ENCODE results near the gene NECTIN2. TPM values are rescaled to one million over a fixed set of nuclear protein-coding genes. Genes with fewer than 3 reads are reported as not detected.

The NECTIN2 gene
- total and polyA plus RNA-seq, 8 donors, result 1.8 to 160 (median 73.8) TPM

- Histone ChIP-seq H3K9me3 (no peaks in the 10 kb centered on the region), H3K4me1 (peaks cover 0 to 15% (median 0%) of the 10 kb centered on the region in 4 donors), H3K36me3 (peaks cover 56 to 93% (median 90%) of the 10 kb centered on the region in 4 donors), H3K4me3 (no peak overlapping the region), H3K27ac (no peak overlapping the region), H3K27me3 (no peaks in the 10 kb centered on the region)
- 90 to 94% (median 93%) methylated on average over 3 to 16 of the region's 16 CpGs for WGBS, 5 donors
- intact Hi-C loops (cut with DNase I; ENCODE audit: low total_unique reads), result no loop called here
- TF ChIP-seq POLR2A (IDR thresholded peaks at IDR 0.05) (no peak), CTCF (IDR thresholded peaks at IDR 0.05) (no peak), POLR2AphosphoS5 (IDR thresholded peaks at IDR 0.05) (no peak), EP300 (IDR thresholded peaks at IDR 0.05) (no peak)
- DNase-seq, result no peak
These were observed 28.2 kb downstream of the NECTIN2 start for GRCh38 chr19:44874317-44874716.

- H3K9me3 ChIP-seq, result no peaks in the 10 kb centered on the region
- TF ChIP-seq CTCF (IDR thresholded peaks at IDR 0.05) (no peak), POLR2AphosphoS5 (IDR thresholded peaks at IDR 0.05) (no peak), POLR2A (IDR thresholded peaks at IDR 0.05) (no peak), EP300 (IDR thresholded peaks at IDR 0.05) (no peak)
- intact Hi-C loops (cut with DNase I; ENCODE audit: low total_unique reads), result no loop called here
- H3K27me3 ChIP-seq, result no peaks in the 10 kb centered on the region
- peak in 1 of 2 donors; percentile 62 for DNase-seq
- WGBS, 5 donors, result 65 to 80% (median 78%) methylated on average over 21 to 22 of the region's 22 CpGs
- no peak overlapping the region for H3K4me3 ChIP-seq
- H3K27ac ChIP-seq, result no peak overlapping the region
- H3K36me3 ChIP-seq, result peaks cover 56 to 93% (median 91%) of the 10 kb centered on the region in 4 donors
- H3K4me1 ChIP-seq, result peaks cover 0 to 7% (median 0%) of the 10 kb centered on the region in 4 donors
These were observed 29.8 kb downstream of the NECTIN2 start for GRCh38 chr19:44875666-44876451.

- H3K4me3 ChIP-seq, result no peak overlapping the region
- H3K27me3 ChIP-seq, result no peaks in the 10 kb centered on the region
- no peaks in the 10 kb centered on the region for H3K9me3 ChIP-seq
- TF ChIP-seq CTCF (IDR thresholded peaks at IDR 0.05) (no peak), POLR2AphosphoS5 (IDR thresholded peaks at IDR 0.05) (no peak), EP300 (IDR thresholded peaks at IDR 0.05) (no peak), POLR2A (IDR thresholded peaks at IDR 0.05) (no peak)
- intact Hi-C loops (cut with DNase I; ENCODE audit: low total_unique reads), result no loop called here
- no peak overlapping the region for H3K27ac ChIP-seq
- WGBS, 5 donors, result 58 to 78% (median 68%) methylated on average over 5 of the region's 5 CpGs
- peaks cover 55 to 81% (median 80%) of the 10 kb centered on the region in 4 donors for H3K36me3 ChIP-seq
- H3K4me1 ChIP-seq, result peaks cover 0 to 7% (median 0%) of the 10 kb centered on the region in 4 donors
- peak in 1 of 2 donors; percentile 52 for DNase-seq
These were observed 30.9 kb downstream of the NECTIN2 start for GRCh38 chr19:44876930-44877535.

- H3K27ac ChIP-seq, result no peak overlapping the region
- intact Hi-C loops (cut with DNase I; ENCODE audit: low total_unique reads), result no loop called here
- H3K9me3 ChIP-seq, result no peaks in the 10 kb centered on the region
- H3K36me3 ChIP-seq, result peaks cover 44 to 75% (median 73%) of the 10 kb centered on the region in 4 donors
- TF ChIP-seq EP300 (IDR thresholded peaks at IDR 0.05) (no peak), CTCF (IDR thresholded peaks at IDR 0.05) (no peak), POLR2A (IDR thresholded peaks at IDR 0.05) (no peak), POLR2AphosphoS5 (IDR thresholded peaks at IDR 0.05) (no peak)
- WGBS, 5 donors, result 66 to 72% (median 70%) methylated on average over 23 to 26 of the region's 26 CpGs
- H3K27me3 ChIP-seq, result no peaks in the 10 kb centered on the region
- DNase-seq, result no peak
- H3K4me3 ChIP-seq, result no peak overlapping the region
- H3K4me1 ChIP-seq, result peaks cover 0 to 7% (median 0%) of the 10 kb centered on the region in 4 donors
These were observed 32.2 kb downstream of the NECTIN2 start for GRCh38 chr19:44878120-44878865.

Measured in stomach (tissue), 9 donors.